Memory B cell (primary cell): ENCODE data around the gene FRMPD4.

Source experiments
- ATAC-seq: fragments of 150-1000 bp; cut with Tn5 transposase; 2 replicates; pipeline ENCODE4 v1.10.0; 2021; ENCODE audit warnings: low read depth, mild to moderate bottlenecking, moderate library complexity
- DNase-seq, 2 donors: peaks; one replicate each; pipeline ENCODE4 v3.0.0; 2022; ENCODE audit warnings: low spot score in 2 of 2
- H3K27ac Mint-ChIP-seq: one replicate; pipeline ENCODE4 v1.8.0; 2022; ENCODE audit warnings: mild to moderate bottlenecking, moderate library complexity, mixed read lengths
- H3K27me3 Mint-ChIP-seq: one replicate; pipeline ENCODE4 v1.8.0; 2022; ENCODE audit warnings: mixed read lengths
- H3K36me3 Mint-ChIP-seq: one replicate; pipeline ENCODE4 v1.8.0; 2022; ENCODE audit warnings: mild to moderate bottlenecking, mixed read lengths
- H3K4me1 Mint-ChIP-seq: one replicate; pipeline ENCODE4 v1.8.0; 2022; ENCODE audit warnings: mixed read lengths
- H3K4me3 Mint-ChIP-seq: one replicate; pipeline ENCODE4 v1.8.0; 2022; ENCODE audit warnings: mild to moderate bottlenecking, moderate library complexity, mixed read lengths
- H3K9me3 Mint-ChIP-seq: one replicate; pipeline ENCODE4 v1.8.0; 2022; ENCODE audit warnings: mixed read lengths

FRMPD4 gene

DNA sequence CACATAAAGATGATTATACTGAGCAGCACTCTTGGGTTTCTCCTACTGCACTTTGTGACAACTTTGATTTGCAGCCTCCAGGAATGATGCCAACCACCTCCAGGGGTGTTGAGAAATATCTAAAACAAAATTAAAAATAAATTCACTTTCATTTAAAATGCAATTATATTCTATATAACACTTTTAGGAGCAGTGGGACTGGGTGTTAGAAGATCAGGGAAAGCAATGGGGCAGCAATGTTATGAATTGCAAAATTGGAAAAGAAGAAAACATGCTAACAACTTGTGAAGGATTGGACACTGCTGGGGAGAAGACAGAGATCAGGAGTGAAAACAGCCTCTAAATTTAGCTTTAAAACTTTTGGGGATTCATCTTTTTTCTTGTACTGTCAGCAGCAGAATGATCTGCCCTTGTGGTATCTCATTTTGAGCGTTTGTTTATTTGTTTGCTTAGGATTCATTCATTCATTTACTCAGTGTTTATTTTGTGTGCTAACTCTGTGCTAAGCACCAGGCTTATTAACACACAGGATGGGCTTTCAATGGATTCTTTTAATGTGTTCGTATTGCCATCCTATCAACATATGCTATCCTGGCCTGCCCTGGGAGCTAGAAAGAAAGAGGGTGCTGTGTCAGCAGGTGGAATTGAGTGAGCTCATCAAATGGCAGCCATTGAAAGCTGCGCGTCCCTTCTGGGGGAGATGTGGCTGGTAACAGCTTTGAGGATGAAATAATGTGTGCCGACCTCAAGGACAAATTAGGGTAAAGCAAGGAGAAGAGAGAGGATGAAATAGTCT, 96.5 kb downstream of the FRMPD4 start:
- no peaks in the 10 kb centered on the region for H3K27me3 Mint-ChIP-seq
- no peaks in the 10 kb centered on the region for H3K36me3 Mint-ChIP-seq
- no peaks in the 10 kb centered on the region for H3K9me3 Mint-ChIP-seq
- no peak overlapping the region for H3K4me3 Mint-ChIP-seq
- DNase-seq: no peak
- no peak overlapping the region for H3K27ac Mint-ChIP-seq
- H3K4me1 Mint-ChIP-seq: no peaks in the 10 kb centered on the region
- ATAC-seq: no peak

DNA sequence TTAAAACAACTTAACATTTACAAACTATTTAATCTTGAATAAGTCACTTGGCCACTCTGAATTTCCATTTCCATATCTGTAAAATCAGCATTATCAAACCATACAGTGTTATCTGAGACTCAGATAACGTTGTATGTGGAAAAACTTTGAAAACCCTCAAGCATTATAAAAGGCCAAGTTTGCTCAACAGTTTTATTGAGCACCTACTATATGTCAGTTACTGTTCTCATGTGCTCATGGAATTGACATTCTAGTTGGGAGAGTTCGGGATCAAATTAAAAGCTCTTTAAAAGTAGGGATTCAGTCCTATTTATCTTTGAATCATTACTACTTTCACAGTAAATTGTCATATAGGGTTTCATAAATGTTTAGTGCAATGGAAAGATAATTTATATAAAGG, 97.9 kb downstream of the FRMPD4 start:
- no peaks in the 10 kb centered on the region for H3K4me1 Mint-ChIP-seq
- H3K27me3 Mint-ChIP-seq: no peaks in the 10 kb centered on the region
- no peak overlapping the region for H3K27ac Mint-ChIP-seq
- H3K9me3 Mint-ChIP-seq: no peaks in the 10 kb centered on the region
- H3K4me3 Mint-ChIP-seq: no peak overlapping the region
- no peaks in the 10 kb centered on the region for H3K36me3 Mint-ChIP-seq
- ATAC-seq: no peak
- no peak for DNase-seq

DNA sequence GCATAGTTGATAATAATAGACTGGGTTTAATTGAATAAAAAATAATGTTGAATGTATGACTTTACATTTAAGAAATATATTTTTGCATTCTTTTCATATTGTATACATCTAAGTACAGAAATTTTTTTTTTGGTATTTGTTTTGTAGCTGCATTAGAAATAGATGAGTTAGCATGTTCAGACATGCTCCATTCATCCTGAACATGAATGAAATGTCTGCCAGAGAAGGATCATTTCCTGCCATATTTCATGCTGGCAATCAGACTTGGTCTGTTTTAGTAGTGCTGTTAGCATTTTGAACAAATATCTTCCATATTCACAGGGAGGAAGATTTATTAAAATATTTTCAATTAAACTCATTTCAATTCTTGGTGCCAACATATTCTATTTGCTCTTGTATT, 98.9 kb downstream of the FRMPD4 start:
- Mint-ChIP-seq H3K4me1 (no peaks in the 10 kb centered on the region), H3K9me3 (no peaks in the 10 kb centered on the region), H3K36me3 (no peaks in the 10 kb centered on the region), H3K27ac (no peak overlapping the region), H3K27me3 (no peaks in the 10 kb centered on the region), H3K4me3 (no peak overlapping the region)
- ATAC-seq: no peak
- DNase-seq: no peak

DNA sequence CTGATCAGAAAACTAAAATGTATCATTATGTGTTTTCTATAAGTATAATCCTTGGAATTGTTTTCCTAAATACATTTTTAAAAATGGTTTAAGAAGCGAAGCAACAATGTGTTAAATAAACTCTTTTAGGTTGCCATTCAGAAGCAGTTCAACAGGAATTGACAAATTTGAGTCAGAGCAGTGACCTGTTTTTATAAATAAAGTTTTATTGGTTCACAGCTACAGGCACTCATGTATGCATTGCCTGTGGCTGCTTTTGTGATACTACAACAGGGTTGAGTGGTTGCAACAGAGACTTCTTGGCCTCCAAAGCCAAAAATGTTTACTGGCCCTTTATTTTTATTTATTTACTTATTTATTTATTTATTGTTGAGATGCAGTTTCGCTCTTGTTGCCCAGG, 99.5 kb downstream of the FRMPD4 start:
- Mint-ChIP-seq H3K9me3 (no peaks in the 10 kb centered on the region), H3K27me3 (no peaks in the 10 kb centered on the region), H3K4me3 (no peak overlapping the region), H3K4me1 (no peaks in the 10 kb centered on the region), H3K27ac (no peak overlapping the region), H3K36me3 (no peaks in the 10 kb centered on the region)
- DNase-seq: no peak
- ATAC-seq: no peak

DNA sequence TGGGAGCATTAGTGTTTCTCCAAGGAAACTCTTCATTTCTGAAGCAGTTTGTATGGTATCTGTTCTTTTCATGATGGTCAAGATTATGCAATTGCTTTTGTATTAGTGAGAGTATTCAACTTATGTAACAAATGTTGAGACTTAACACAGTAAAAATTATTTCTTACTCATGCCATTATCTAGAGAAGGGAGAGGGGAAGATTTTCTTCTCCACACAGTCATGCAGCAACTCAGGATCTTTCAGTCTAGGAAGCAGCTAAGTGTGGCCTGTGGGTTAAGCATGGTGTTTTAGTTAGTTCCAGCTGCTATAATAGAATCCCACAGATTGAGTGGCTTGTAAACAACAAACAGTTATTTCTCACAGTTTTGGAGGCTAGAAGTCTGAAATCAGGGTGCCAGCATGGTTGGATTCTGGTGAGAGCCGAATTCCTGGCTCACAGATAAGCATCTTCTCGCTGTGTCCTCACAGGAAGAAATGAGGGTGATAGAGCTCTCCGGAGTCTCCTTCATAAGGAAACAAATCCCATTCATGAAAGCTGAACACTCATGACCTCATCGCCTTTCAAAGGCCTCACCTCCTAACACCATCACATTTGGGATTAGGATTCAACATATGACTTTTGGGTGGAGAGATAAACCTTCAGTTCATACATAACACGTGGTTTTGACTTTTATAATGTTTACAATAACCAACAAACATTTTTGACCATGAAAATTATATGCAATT, 101.2 kb downstream of the FRMPD4 start:
- Mint-ChIP-seq H3K9me3 (no peaks in the 10 kb centered on the region), H3K36me3 (no peaks in the 10 kb centered on the region), H3K27ac (no peak overlapping the region), H3K27me3 (no peaks in the 10 kb centered on the region), H3K4me3 (no peak overlapping the region), H3K4me1 (no peaks in the 10 kb centered on the region)
- DNase-seq (no peak), ATAC-seq (no peak)

DNA sequence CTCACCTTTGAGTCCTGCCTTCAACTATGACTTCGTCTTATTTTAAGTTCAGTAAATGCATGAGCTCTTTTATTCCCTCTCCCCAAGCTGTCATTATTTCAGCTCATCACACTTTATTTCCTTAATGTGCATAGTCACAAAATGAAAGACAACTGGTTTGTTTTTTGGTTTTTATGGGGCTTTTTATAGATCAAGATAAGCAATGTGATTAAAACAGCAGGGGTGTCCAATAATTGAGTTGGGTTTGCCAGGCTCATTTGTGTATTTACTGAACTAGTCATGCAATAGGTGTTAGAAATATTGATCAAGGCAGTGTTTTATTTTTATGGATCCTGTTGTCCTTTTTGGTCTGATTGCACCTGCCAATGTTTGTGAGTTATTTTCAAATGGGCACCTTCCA, 102.2 kb downstream of the FRMPD4 start:
- Mint-ChIP-seq H3K9me3 (no peaks in the 10 kb centered on the region), H3K4me3 (no peak overlapping the region), H3K4me1 (no peaks in the 10 kb centered on the region), H3K27me3 (no peaks in the 10 kb centered on the region), H3K36me3 (no peaks in the 10 kb centered on the region), H3K27ac (no peak overlapping the region)
- no peak for ATAC-seq
- DNase-seq: no peak

DNA sequence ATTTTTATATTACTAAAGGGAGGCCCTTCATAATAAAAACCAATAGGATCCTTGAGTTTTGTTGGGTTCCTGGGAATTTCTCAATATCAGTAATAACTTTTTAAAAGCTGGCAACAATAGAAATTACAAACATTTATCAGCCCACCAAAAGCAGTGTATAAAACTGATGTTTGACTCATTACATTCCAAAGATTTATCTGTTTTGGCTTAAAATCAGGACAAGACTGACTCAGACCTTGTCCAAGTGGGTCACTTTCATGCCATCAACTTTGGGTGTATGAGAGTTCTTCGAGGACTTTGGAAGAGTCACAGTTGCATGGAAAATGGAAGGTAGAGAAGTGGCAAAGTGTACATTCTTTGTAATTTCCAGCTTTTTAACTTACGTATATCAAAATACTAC, 102.8 kb downstream of the FRMPD4 start:
- DNase-seq (no peak), ATAC-seq (no peak)
- H3K4me1 Mint-ChIP-seq: no peaks in the 10 kb centered on the region
- H3K27ac Mint-ChIP-seq: no peak overlapping the region
- no peak overlapping the region for H3K4me3 Mint-ChIP-seq
- H3K9me3 Mint-ChIP-seq: no peaks in the 10 kb centered on the region
- no peaks in the 10 kb centered on the region for H3K27me3 Mint-ChIP-seq
- H3K36me3 Mint-ChIP-seq: no peaks in the 10 kb centered on the region

DNA sequence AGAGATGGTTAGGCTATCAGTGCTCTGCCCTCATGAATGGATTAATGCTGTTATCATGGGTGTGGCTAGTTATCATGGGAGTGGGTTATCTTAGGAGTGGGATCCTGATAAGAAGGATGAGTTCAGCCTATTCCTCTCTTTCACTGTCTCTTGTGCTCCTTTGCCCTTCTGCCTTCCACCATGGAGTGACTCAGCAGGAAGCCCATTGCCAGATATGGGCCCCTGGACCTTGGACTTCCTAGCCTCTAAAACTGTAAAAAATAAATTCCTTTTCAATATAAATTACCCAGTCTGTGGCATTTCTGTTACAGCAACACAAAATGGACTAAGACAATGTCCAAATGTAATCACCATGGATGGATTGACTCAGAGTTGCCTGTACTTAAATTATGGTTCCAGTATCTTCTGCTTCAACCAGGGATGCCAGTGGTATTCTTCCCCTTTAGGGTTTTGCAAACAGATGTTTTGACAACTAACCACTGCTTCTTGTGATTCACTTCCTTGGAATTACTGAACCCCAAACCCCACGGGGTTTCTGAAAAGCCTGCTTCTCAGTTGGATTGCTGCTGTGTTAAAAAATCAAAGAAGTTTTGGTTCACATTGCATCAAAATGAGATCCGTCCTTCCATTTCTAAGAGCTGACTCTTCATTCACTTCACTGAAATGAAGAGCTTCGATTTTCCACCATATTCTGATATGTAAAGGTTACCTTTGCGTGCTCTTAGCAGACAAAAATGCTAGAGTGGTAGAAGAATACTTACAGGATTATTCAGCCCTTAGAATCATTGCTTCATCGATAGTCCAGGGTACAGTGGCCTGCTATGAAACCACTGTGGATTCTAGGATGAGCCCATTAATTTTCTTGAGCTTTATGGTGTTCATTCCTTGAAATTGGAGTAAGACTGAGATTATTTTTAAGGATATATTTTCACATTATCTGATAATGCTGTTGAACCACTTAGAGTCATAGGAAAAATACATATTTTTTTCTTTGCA, 107.7 kb downstream of the FRMPD4 start:
- no peaks in the 10 kb centered on the region for H3K36me3 Mint-ChIP-seq
- DNase-seq (no peak), ATAC-seq (no peak)
- no peak overlapping the region for H3K4me3 Mint-ChIP-seq
- no peaks in the 10 kb centered on the region for H3K9me3 Mint-ChIP-seq
- H3K4me1 Mint-ChIP-seq: no peaks in the 10 kb centered on the region
- no peak overlapping the region for H3K27ac Mint-ChIP-seq
- H3K27me3 Mint-ChIP-seq: peaks cover 2% of the 10 kb centered on the region

DNA sequence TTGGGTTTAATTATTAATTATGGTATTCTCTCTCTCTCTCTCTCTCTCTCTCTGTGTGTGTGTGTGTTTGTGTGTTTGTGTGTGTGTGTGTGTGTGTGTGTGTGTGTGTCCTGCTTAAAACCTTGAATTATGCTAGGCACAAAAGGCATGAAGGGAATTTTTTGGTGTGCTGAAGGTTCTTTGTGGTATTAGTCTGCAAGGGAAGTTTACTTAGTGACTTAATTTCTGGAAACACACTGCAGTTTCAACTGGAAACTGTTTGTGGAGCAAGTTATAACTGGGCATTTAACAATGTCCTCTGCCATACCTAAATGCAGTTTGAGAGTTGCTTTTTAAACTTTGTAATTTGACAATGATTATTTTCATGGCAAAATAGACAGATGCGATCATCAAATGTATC, 111.7 kb downstream of the FRMPD4 start:
- Mint-ChIP-seq H3K27ac (no peak overlapping the region), H3K36me3 (no peaks in the 10 kb centered on the region), H3K9me3 (peaks cover 1% of the 10 kb centered on the region), H3K4me1 (no peaks in the 10 kb centered on the region), H3K27me3 (peaks cover 3% of the 10 kb centered on the region), H3K4me3 (no peak overlapping the region)
- ATAC-seq: no peak
- DNase-seq: no peak

DNA sequence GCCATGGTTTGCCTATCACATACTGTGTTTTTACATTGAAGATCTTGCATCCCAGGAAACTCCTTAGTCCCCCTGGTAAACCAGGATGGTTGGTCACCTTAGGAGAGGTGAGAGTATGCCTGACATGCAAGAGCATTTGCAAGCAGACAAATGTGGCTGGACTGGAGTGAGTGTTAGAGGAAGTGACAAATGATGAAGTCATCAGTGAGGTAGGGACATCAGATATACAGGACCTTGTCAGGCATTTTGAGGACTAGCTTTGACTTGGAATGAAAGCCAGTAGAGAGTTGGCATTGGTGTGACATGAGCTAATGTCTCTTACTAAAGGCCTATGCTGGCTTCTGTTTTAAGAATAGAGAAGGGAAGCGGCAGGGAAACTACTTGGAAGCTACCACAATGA, 124.9 kb downstream of the FRMPD4 start:
- Mint-ChIP-seq H3K27ac (no peak overlapping the region), H3K27me3 (no peaks in the 10 kb centered on the region), H3K4me3 (no peak overlapping the region), H3K9me3 (peaks cover 1% of the 10 kb centered on the region), H3K4me1 (no peaks in the 10 kb centered on the region), H3K36me3 (no peaks in the 10 kb centered on the region)
- ATAC-seq: no peak
- no peak for DNase-seq

DNA sequence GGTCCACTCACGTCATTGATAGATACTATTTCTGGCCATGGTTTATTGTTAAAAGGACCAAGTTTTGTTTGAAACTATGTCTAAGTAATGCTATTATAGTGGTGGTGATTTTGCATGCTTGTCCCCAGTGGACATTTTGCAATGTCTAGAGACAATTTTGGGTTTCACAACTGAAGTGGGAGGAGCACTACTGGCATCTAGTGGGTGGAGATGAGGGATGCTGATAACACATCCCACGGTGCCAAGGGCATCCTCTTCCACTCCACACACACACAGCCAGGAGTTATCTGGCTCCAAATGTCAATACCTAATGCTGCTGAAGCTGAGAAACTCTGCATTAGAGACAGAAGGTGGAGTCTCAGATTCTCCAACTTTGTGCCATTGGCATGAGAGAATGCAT, 131.2 kb downstream of the FRMPD4 start:
- ATAC-seq: no peak
- Mint-ChIP-seq H3K36me3 (no peaks in the 10 kb centered on the region), H3K9me3 (no peaks in the 10 kb centered on the region), H3K27me3 (peaks cover 2% of the 10 kb centered on the region), H3K4me3 (no peak overlapping the region), H3K4me1 (no peaks in the 10 kb centered on the region), H3K27ac (no peak overlapping the region)
- no peak for DNase-seq

DNA sequence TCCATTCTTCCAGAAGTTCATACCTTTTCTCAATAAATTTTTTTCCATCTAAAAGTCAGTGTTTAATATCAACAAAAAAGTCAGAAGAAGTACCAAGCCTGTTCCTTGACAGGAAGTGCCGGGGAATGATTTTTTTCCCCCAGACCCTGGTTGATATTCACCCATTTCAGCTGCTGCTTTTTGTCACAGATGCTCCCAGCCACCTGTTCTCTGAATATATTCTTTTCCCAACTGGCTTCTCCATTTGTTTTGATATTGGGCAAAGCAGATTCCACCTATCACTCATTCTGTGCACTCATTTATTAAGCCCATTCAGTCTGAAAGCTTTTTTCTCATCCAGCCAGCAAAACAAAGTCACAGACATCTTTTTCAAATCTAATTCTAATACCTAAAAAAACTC, 139.9 kb downstream of the FRMPD4 start:
- H3K9me3 Mint-ChIP-seq: peaks cover 2% of the 10 kb centered on the region
- no peak overlapping the region for H3K27ac Mint-ChIP-seq
- no peaks in the 10 kb centered on the region for H3K4me1 Mint-ChIP-seq
- ATAC-seq (no peak), DNase-seq (no peak)
- H3K36me3 Mint-ChIP-seq: peaks cover 2% of the 10 kb centered on the region
- H3K27me3 Mint-ChIP-seq: no peaks in the 10 kb centered on the region
- no peak overlapping the region for H3K4me3 Mint-ChIP-seq

DNA sequence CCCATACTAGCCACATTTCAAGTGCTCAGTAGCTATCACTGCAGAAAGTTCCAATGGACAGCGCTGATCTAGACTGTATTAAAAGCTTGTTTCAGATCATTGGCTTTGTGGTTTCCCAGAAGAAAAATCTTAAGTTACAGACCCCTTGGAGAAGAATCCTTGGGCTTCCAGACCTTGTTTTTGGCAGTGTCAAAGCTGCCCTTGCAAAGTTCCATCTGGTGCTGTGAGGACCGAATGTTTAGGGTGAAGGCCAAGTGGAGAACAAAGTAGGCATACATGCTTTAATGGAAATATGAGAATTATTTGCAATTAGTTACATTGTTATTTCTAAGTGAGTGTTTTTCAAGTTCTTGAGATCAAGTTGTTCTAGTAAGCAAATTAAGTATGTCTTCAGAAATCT, 144.7 kb downstream of the FRMPD4 start:
- Mint-ChIP-seq H3K27ac (no peak overlapping the region), H3K27me3 (no peaks in the 10 kb centered on the region), H3K36me3 (no peaks in the 10 kb centered on the region), H3K4me1 (no peaks in the 10 kb centered on the region), H3K9me3 (no peaks in the 10 kb centered on the region), H3K4me3 (no peak overlapping the region)
- no peak for DNase-seq
- ATAC-seq: no peak
